T-helper 2 cell treated with Interferon-gamma antibody and Interleukin-4, amounts not matched to agents 5 μg/mL and 100 μg/mL, for 36 hours (primary cell): ENCODE measurements around the gene CNOT4.
"Not testable (repeated sequence)": the region's sequence is repeated elsewhere in the genome, so short reads cannot be mapped to it uniquely, and the experiment has no call there.

ENCODE experiments used
- DNase-seq: peaks from one replicate; pipeline ENCODE4 v3.0.0; 2021; ENCODE audit warnings: low spot score
- H3K27ac Mint-ChIP-seq: one replicate; pipeline ENCODE4 v1.8.0; 2021; ENCODE audit warnings: mild to moderate bottlenecking, mixed read lengths
- H3K27me3 Mint-ChIP-seq: one replicate; pipeline ENCODE4 v1.8.0; 2021; ENCODE audit warnings: low read depth, mixed read lengths
- H3K36me3 Mint-ChIP-seq: one replicate; pipeline ENCODE4 v1.8.0; 2021; ENCODE audit warnings: low read depth, mixed read lengths
- H3K4me1 Mint-ChIP-seq: one replicate; pipeline ENCODE4 v1.8.0; 2021; ENCODE audit warnings: low read depth, mixed read lengths
- H3K4me3 Mint-ChIP-seq: one replicate; pipeline ENCODE4 v1.8.0; 2022; ENCODE audit warnings: mild to moderate bottlenecking, moderate library complexity, mixed read lengths
- H3K9me3 Mint-ChIP-seq: one replicate; pipeline ENCODE4 v1.8.0; 2021; ENCODE audit warnings: mixed read lengths

Gene CNOT4

GRCh38 chr7:135497161-135497560 is 12.7 kb downstream of the CNOT4 start:
- H3K4me3 Mint-ChIP-seq, H3K27me3 Mint-ChIP-seq, H3K27ac Mint-ChIP-seq, H3K36me3 Mint-ChIP-seq, DNase-seq, H3K9me3 Mint-ChIP-seq: not testable (repeated sequence)
- peaks cover 17% of the 10 kb centered on the region for H3K4me1 Mint-ChIP-seq

GRCh38 chr7:135493362-135493761 is 16.5 kb downstream of the CNOT4 start:
- Mint-ChIP-seq H3K4me1 (peaks cover 8% of the 10 kb centered on the region), H3K9me3 (no peaks in the 10 kb centered on the region)

GRCh38 chr7:135492151-135492550 is 17.8 kb downstream of the CNOT4 start:
- DNase-seq: no peak
- Mint-ChIP-seq H3K9me3 (no peaks in the 10 kb centered on the region), H3K27me3 (no peaks in the 10 kb centered on the region), H3K36me3 (peaks cover 3% of the 10 kb centered on the region), H3K4me3 (no peak overlapping the region), H3K27ac (no peak overlapping the region), H3K4me1 (peaks cover 2% of the 10 kb centered on the region)

More at GRCh38 chr7:135493362-135493761, 16.5 kb downstream of the CNOT4 start:
- Mint-ChIP-seq H3K36me3 (peaks cover 3% of the 10 kb centered on the region), H3K27ac (no peak overlapping the region), H3K27me3 (no peaks in the 10 kb centered on the region), H3K4me3 (no peak overlapping the region)
- DNase-seq: no peak

GRCh38 chr7:135490783-135491182 is 19.1 kb downstream of the CNOT4 start:
- H3K4me1 Mint-ChIP-seq: peaks cover 2% of the 10 kb centered on the region
- H3K9me3 Mint-ChIP-seq: no peaks in the 10 kb centered on the region
- no peak overlapping the region for H3K4me3 Mint-ChIP-seq
- H3K27me3 Mint-ChIP-seq: no peaks in the 10 kb centered on the region
- H3K27ac Mint-ChIP-seq: no peak overlapping the region
- DNase-seq: no peak
- H3K36me3 Mint-ChIP-seq: peaks cover 3% of the 10 kb centered on the region

GRCh38 chr7:135489791-135490190 is 20.1 kb downstream of the CNOT4 start:
- Mint-ChIP-seq H3K27ac (no peak overlapping the region), H3K9me3 (no peaks in the 10 kb centered on the region), H3K36me3 (peaks cover 3% of the 10 kb centered on the region), H3K4me3 (no peak overlapping the region), H3K27me3 (no peaks in the 10 kb centered on the region), H3K4me1 (peaks cover 2% of the 10 kb centered on the region)
- DNase-seq: no peak

GRCh38 chr7:135486261-135486920 is 23.5 kb downstream of the CNOT4 start:
- H3K4me1 Mint-ChIP-seq: peaks cover 3% of the 10 kb centered on the region
- H3K27ac Mint-ChIP-seq: no peak overlapping the region
- no peaks in the 10 kb centered on the region for H3K9me3 Mint-ChIP-seq
- H3K36me3 Mint-ChIP-seq: peaks cover 3% of the 10 kb centered on the region
- no peaks in the 10 kb centered on the region for H3K27me3 Mint-ChIP-seq
- no peak for DNase-seq
- H3K4me3 Mint-ChIP-seq: no peak overlapping the region

- H3K27me3 Mint-ChIP-seq: no peaks in the 10 kb centered on the region
- no peak for DNase-seq
- no peaks in the 10 kb centered on the region for H3K9me3 Mint-ChIP-seq
- H3K27ac Mint-ChIP-seq: no peak overlapping the region
- no peak overlapping the region for H3K4me3 Mint-ChIP-seq
- peaks cover 15% of the 10 kb centered on the region for H3K4me1 Mint-ChIP-seq
- peaks cover 9% of the 10 kb centered on the region for H3K36me3 Mint-ChIP-seq
Observed at GRCh38 chr7:135481598-135481979, 28.3 kb downstream of the CNOT4 start.

- H3K4me3 Mint-ChIP-seq: no peak overlapping the region
- H3K9me3 Mint-ChIP-seq: no peaks in the 10 kb centered on the region
- H3K36me3 Mint-ChIP-seq: peaks cover 9% of the 10 kb centered on the region
- no peaks in the 10 kb centered on the region for H3K27me3 Mint-ChIP-seq
- H3K27ac Mint-ChIP-seq: no peak overlapping the region
- H3K4me1 Mint-ChIP-seq: peaks cover 15% of the 10 kb centered on the region
- DNase-seq: no peak
Observed at GRCh38 chr7:135480966-135481597, 28.8 kb downstream of the CNOT4 start.

GRCh38 chr7:135475521-135475920 is 34.4 kb downstream of the CNOT4 start:
- H3K9me3 Mint-ChIP-seq: no peaks in the 10 kb centered on the region
- H3K4me3 Mint-ChIP-seq: no peak overlapping the region
- no peak overlapping the region for H3K27ac Mint-ChIP-seq

GRCh38 chr7:135469705-135470104 is 40.2 kb downstream of the CNOT4 start:
- H3K27me3 Mint-ChIP-seq, DNase-seq, H3K9me3 Mint-ChIP-seq, H3K27ac Mint-ChIP-seq, H3K36me3 Mint-ChIP-seq, H3K4me3 Mint-ChIP-seq: not testable (repeated sequence)
- H3K4me1 Mint-ChIP-seq: peaks cover 12% of the 10 kb centered on the region

More at GRCh38 chr7:135475521-135475920, 34.4 kb downstream of the CNOT4 start:
- H3K27me3 Mint-ChIP-seq: no peaks in the 10 kb centered on the region
- peaks cover 5% of the 10 kb centered on the region for H3K4me1 Mint-ChIP-seq
- peaks cover 5% of the 10 kb centered on the region for H3K36me3 Mint-ChIP-seq
- DNase-seq: no peak

- Mint-ChIP-seq H3K9me3 (no peaks in the 10 kb centered on the region), H3K4me1 (peaks cover 12% of the 10 kb centered on the region), H3K27ac (no peak overlapping the region), H3K36me3 (peaks cover 7% of the 10 kb centered on the region), H3K27me3 (no peaks in the 10 kb centered on the region), H3K4me3 (no peak overlapping the region)
- no peak for DNase-seq
Observed at GRCh38 chr7:135467207-135467711, 42.6 kb downstream of the CNOT4 start.

- H3K36me3 Mint-ChIP-seq: peaks cover 7% of the 10 kb centered on the region
- no peak for DNase-seq
- peak overlapping the region; percentile 10 for H3K27ac Mint-ChIP-seq
- no peaks in the 10 kb centered on the region for H3K27me3 Mint-ChIP-seq
- H3K9me3 Mint-ChIP-seq: no peaks in the 10 kb centered on the region
- H3K4me1 Mint-ChIP-seq: peaks cover 12% of the 10 kb centered on the region
- no peak overlapping the region for H3K4me3 Mint-ChIP-seq
Observed at GRCh38 chr7:135466442-135467206, 43.3 kb downstream of the CNOT4 start.

- Mint-ChIP-seq H3K27me3 (no peaks in the 10 kb centered on the region), H3K4me1 (peaks cover 17% of the 10 kb centered on the region), H3K36me3 (peaks cover 5% of the 10 kb centered on the region), H3K9me3 (no peaks in the 10 kb centered on the region), H3K27ac (no peak overlapping the region), H3K4me3 (no peak overlapping the region)
- DNase-seq: no peak
Observed at GRCh38 chr7:135463908-135464307, 46.0 kb downstream of the CNOT4 start.

- no peak for DNase-seq
- H3K4me1 Mint-ChIP-seq: peaks cover 8% of the 10 kb centered on the region
- no peaks in the 10 kb centered on the region for H3K27me3 Mint-ChIP-seq
- no peaks in the 10 kb centered on the region for H3K36me3 Mint-ChIP-seq
- H3K27ac Mint-ChIP-seq: no peak overlapping the region
- no peak overlapping the region for H3K4me3 Mint-ChIP-seq
- H3K9me3 Mint-ChIP-seq: no peaks in the 10 kb centered on the region
Observed at GRCh38 chr7:135459951-135460567, 49.8 kb downstream of the CNOT4 start.
